Omental fat pad (tissue), 4 donors: Measurements from ENCODE around the gene SLC44A3. TPM values are rescaled to one million over a fixed set of nuclear protein-coding genes. Genes with fewer than 3 reads are reported as not detected.

ENCODE experiments used
- ATAC-seq: fragments of 150-250 bp; one replicate; pipeline ENCODE4 v1.9.1; 2016; ENCODE audit warnings: mild to moderate bottlenecking, moderate library complexity; ENCODE audit not compliant: low FRiP score
- DNase-seq: peaks from one replicate; pipeline ENCODE4 v3.0.0-alpha.2; 2019; ENCODE audit warnings: low spot score
- CTCF ChIP-seq, 3 donors: fragments of 450-650 bp; IDR thresholded peaks; one replicate each; pipeline ENCODE4 v1.5.1; 2016 to 2017; ENCODE audit warnings: antibody characterized with exemption in 3 of 3, mild to moderate bottlenecking in 3 of 3, moderate library complexity in 2 of 3
- total RNA-seq, 4 donors: library from RNA; depleted of rRNA; stranded (reverse); fragments of >200 nt; gene quantifications; one replicate each; pipeline ENCODE4 v1.1.0, GENCODE V29; 2016

SLC44A3 gene
- total RNA-seq, 4 donors from 2014 or later = 1.3 to 1.9 (median 1.4) TPM

GRCh38 chr1:94907136-94907535 lies 87.0 kb downstream of the SLC44A3 start:
- no peak for TF ChIP-seq CTCF (IDR thresholded peaks at IDR 0.05)
- ATAC-seq (no peak), DNase-seq (no peak)

- no peak for TF ChIP-seq CTCF (IDR thresholded peaks at IDR 0.05)
- ATAC-seq = no peak
- DNase-seq = no peak
Observed at GRCh38 chr1:94908190-94908589, 88.0 kb downstream of the SLC44A3 start.

- DNase-seq (no peak), ATAC-seq (no peak)
- TF ChIP-seq CTCF (IDR thresholded peaks at IDR 0.05) = no peak
Observed at GRCh38 chr1:94908965-94909364, 88.8 kb downstream of the SLC44A3 start.

- DNase-seq (no peak), ATAC-seq (no peak)
- no peak for TF ChIP-seq CTCF (IDR thresholded peaks at IDR 0.05)
Observed at GRCh38 chr1:94909486-94909885, 89.3 kb downstream of the SLC44A3 start.

GRCh38 chr1:94912263-94913184 lies 92.4 kb downstream of the SLC44A3 start:
- TF ChIP-seq CTCF (IDR thresholded peaks at IDR 0.05) = no peak
- ATAC-seq = no peak
- no peak for DNase-seq

- DNase-seq (no peak), ATAC-seq (no peak)
- TF ChIP-seq CTCF (IDR thresholded peaks at IDR 0.05) = no peak
Observed at GRCh38 chr1:94917251-94917650, 97.1 kb downstream of the SLC44A3 start.
